OCI-LY1 (cell line): ENCODE results near the gene SEMA5A.

Experiments used
- H2AFZ ChIP-seq: fragments of 200-600 bp; sonication (generic), shearing (Covaris generic); 2 replicates; pipeline ENCODE4 v1.6.0; 2014; ENCODE audit warnings: antibody characterized with exemption, mild to moderate bottlenecking, low read length
- H3F3A ChIP-seq: fragments of 200-600 bp; sonication (generic), shearing (Covaris generic); 2 replicates; pipeline ENCODE4 v1.6.0; 2014; ENCODE audit warnings: mild to moderate bottlenecking, antibody characterized with exemption, low read length, moderate library complexity; ENCODE audit not compliant: insufficient read depth
- H3K27ac ChIP-seq: fragments of 200-600 bp; sonication (generic); 2 replicates; pipeline ENCODE4 v1.5.1; 2014; ENCODE audit warnings: low read length, mixed run types, mild to moderate bottlenecking, low read depth; ENCODE audit not compliant: poor library complexity, severe bottlenecking
- H3K27me3 ChIP-seq: fragments of 200-600 bp; sonication (generic); 2 replicates; pipeline ENCODE4 v1.6.0; 2014; ENCODE audit warnings: antibody characterized with exemption, mild to moderate bottlenecking, low read length, moderate library complexity; ENCODE audit not compliant: insufficient read depth
- H3K36me3 ChIP-seq: fragments of 200-600 bp; sonication (generic); 2 replicates; pipeline ENCODE4 v1.6.1; 2014; ENCODE audit warnings: mild to moderate bottlenecking, antibody characterized with exemption, low read length, moderate library complexity, mixed read lengths; ENCODE audit not compliant: insufficient read depth
- H3K4me1 ChIP-seq: fragments of 200-600 bp; sonication (generic); 2 replicates; pipeline ENCODE4 v1.5.1; 2014; ENCODE audit warnings: mild to moderate bottlenecking, low read length, moderate library complexity; ENCODE audit not compliant: insufficient read depth, severe bottlenecking
- H3K4me2 ChIP-seq: fragments of 200-600 bp; sonication (generic), shearing (Covaris generic); 2 replicates; pipeline ENCODE4 v1.6.1; 2014; ENCODE audit warnings: low read length
- H3K4me3 ChIP-seq: fragments of 200-600 bp; sonication (generic); 2 replicates; pipeline ENCODE4 v1.5.1; 2014; ENCODE audit warnings: low read length, low read depth, mild to moderate bottlenecking, mixed read lengths; ENCODE audit not compliant: poor library complexity, severe bottlenecking
- H3K79me2 ChIP-seq: fragments of 200-600 bp; shearing (Covaris generic); 2 replicates; pipeline ENCODE4 v1.6.1; 2016; ENCODE audit warnings: mixed run types, low read length, mixed read lengths; ENCODE audit not compliant: insufficient read depth
- H3K9ac ChIP-seq: fragments of 200-600 bp; sonication (generic), shearing (Covaris generic); 2 replicates; pipeline ENCODE4 v1.6.1; 2014; ENCODE audit warnings: mild to moderate bottlenecking, low read length, mixed read lengths
- H3K9me2 ChIP-seq: fragments of 200-600 bp; sonication (generic), shearing (Covaris generic); 2 replicates; pipeline ENCODE4 v1.6.1; 2014; ENCODE audit warnings: low read depth, mild to moderate bottlenecking, low read length, mixed read lengths
- H3K9me3 ChIP-seq: fragments of 200-600 bp; shearing (Covaris generic); 2 replicates; pipeline ENCODE4 v1.6.1; 2014; ENCODE audit warnings: low read length, mixed read lengths
- H4K20me1 ChIP-seq: fragments of 200-600 bp; sonication (generic), shearing (Covaris generic); 2 replicates; pipeline ENCODE4 v1.6.0; 2016; ENCODE audit warnings: mild to moderate bottlenecking, low read length; ENCODE audit not compliant: insufficient read depth
- CTCF ChIP-seq: fragments of 200-600 bp; sonication (generic), shearing (Covaris generic); IDR thresholded peaks from 2 replicates; pipeline ENCODE4 v1.5.1; 2017; ENCODE audit warnings: mild to moderate bottlenecking, antibody characterized with exemption, low read length, moderate library complexity, mixed read lengths
- EZH2 ChIP-seq: fragments of 200-600 bp; sonication (generic), shearing (Covaris generic); IDR thresholded peaks from 2 replicates; pipeline ENCODE4 v1.8.0; 2017; ENCODE audit warnings: borderline replicate concordance, mixed run types, mild to moderate bottlenecking, antibody characterized with exemption, low read length, moderate library complexity, mixed read lengths

The SEMA5A gene

GRCh38 chr5:9381464-9381863 is 164.4 kb downstream of the SEMA5A start:
- Histone ChIP-seq H3K4me1 (no peaks in the 10 kb centered on the region), H3F3A (no peaks in the 10 kb centered on the region), H3K79me2 (no peaks in the 10 kb centered on the region), H3K27ac (no peak overlapping the region), H3K9ac (no peak overlapping the region), H3K27me3 (no peaks in the 10 kb centered on the region), H3K4me3 (no peak overlapping the region), H3K36me3 (no peaks in the 10 kb centered on the region), H2AFZ (no peak overlapping the region), H3K9me2 (no peaks in the 10 kb centered on the region), H3K9me3 (no peaks in the 10 kb centered on the region), H4K20me1 (no peaks in the 10 kb centered on the region), H3K4me2 (no peak overlapping the region)
- no peak for TF ChIP-seq EZH2

GRCh38 chr5:9380109-9380508 is 165.8 kb downstream of the SEMA5A start:
- TF ChIP-seq EZH2, result no peak
- TF ChIP-seq CTCF, result no peak
- Histone ChIP-seq H3K9me2 (no peaks in the 10 kb centered on the region), H3K9ac (no peak overlapping the region), H3K4me3 (no peak overlapping the region), H3F3A (no peaks in the 10 kb centered on the region), H3K9me3 (no peaks in the 10 kb centered on the region), H3K27ac (no peak overlapping the region), H3K79me2 (no peaks in the 10 kb centered on the region), H3K27me3 (no peaks in the 10 kb centered on the region), H3K4me2 (no peak overlapping the region), H4K20me1 (no peaks in the 10 kb centered on the region), H3K4me1 (no peaks in the 10 kb centered on the region), H2AFZ (no peak overlapping the region), H3K36me3 (no peaks in the 10 kb centered on the region)

GRCh38 chr5:9376363-9377117 is 169.3 kb downstream of the SEMA5A start:
- Histone ChIP-seq H3K79me2 (no peaks in the 10 kb centered on the region), H3K9me2 (no peaks in the 10 kb centered on the region), H3K9ac (no peak overlapping the region), H3K4me3 (no peak overlapping the region), H3K27ac (no peak overlapping the region), H3K36me3 (no peaks in the 10 kb centered on the region), H3F3A (no peaks in the 10 kb centered on the region), H3K4me2 (no peak overlapping the region), H3K27me3 (no peaks in the 10 kb centered on the region), H4K20me1 (no peaks in the 10 kb centered on the region), H3K9me3 (no peaks in the 10 kb centered on the region), H3K4me1 (no peaks in the 10 kb centered on the region), H2AFZ (no peak overlapping the region)
- TF ChIP-seq EZH2 (no peak), CTCF (no peak)

- Histone ChIP-seq H3F3A (no peaks in the 10 kb centered on the region), H3K79me2 (no peaks in the 10 kb centered on the region), H3K27ac (no peak overlapping the region), H3K36me3 (no peaks in the 10 kb centered on the region), H3K9me2 (no peaks in the 10 kb centered on the region), H3K9me3 (no peaks in the 10 kb centered on the region), H3K4me1 (no peaks in the 10 kb centered on the region), H3K27me3 (no peaks in the 10 kb centered on the region), H2AFZ (no peak overlapping the region), H3K4me2 (no peak overlapping the region), H3K9ac (no peak overlapping the region), H3K4me3 (no peak overlapping the region), H4K20me1 (no peaks in the 10 kb centered on the region)
- TF ChIP-seq EZH2, result no peak
- TF ChIP-seq CTCF, result no peak
Observed at GRCh38 chr5:9375756-9376155, 170.1 kb downstream of the SEMA5A start.
